Measurements from ENCODE around the gene RBMX2.
"Not testable (repeated sequence)": the region's sequence is repeated elsewhere in the genome, so short reads cannot be mapped to it uniquely, and the experiment has no call there.

RBMX2 gene, protein sequence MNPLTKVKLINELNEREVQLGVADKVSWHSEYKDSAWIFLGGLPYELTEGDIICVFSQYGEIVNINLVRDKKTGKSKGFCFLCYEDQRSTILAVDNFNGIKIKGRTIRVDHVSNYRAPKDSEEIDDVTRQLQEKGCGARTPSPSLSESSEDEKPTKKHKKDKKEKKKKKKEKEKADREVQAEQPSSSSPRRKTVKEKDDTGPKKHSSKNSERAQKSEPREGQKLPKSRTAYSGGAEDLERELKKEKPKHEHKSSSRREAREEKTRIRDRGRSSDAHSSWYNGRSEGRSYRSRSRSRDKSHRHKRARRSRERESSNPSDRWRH

DNA sequence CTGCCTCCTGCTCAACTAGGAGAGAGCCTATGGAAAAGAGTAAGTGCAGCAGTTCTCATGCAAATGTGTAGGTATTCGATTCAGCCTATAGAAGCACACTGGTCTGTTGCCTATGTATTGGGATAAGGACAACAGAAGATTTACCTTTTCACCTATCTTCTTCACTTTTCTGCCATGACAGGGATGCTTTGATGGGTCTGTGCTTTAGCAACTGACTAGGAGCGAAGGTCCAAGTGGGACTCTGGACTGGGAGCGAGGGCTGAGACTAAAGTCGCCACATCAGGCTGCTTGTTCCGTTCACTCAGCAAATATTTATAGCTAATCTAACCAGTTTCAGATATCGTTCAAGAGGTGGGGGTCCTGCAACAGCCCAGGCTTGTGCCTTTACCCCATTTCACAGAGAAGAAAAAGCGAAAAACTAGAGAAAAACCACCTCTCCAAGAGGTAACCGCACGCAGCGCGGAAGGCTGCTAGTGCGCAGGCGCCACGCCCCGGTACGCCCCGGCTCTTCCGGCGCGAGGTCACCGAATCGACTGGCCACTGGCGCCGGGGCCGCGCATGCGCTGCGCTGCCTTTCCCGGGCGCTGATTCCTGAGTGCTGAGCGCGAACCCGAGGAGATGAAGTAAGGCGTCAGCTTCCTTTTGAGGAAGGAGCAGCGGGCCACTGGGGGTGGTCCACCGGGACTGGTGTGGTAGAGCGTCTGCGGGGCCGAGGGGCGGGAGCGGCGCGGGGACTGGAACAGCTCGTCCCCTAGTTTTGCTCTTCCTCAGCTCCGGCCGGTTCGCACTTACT, at the start of gene RBMX2:
TSS of gene RBMX2 (plus strand) at position 573 of the 793 bp plus-strand sequence. CDS start at position 619, 46 bp downstream.
- DNase-seq: peak; percentile 31 to 53

DNA sequence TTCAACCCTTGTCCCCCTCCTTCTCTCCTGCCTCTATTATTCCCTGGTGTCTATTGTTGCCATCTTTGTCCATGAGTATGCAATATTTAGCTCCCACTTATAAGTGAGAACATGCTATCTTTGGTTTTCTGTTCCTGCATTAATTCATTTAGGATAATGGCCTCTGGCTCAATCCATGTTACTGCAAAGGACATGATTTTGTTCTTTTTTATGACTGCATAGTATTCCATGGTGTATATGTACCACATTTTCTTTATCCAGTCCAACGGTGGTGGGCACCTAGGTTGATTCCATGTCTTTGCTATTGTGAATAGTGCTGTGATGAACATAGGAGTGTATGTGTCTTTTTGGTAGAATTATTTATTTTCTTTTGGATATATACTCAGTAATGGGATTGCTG, 49.7 kb upstream of the RBMX2 start:
- not testable (repeated sequence) for DNase-seq

DNA sequence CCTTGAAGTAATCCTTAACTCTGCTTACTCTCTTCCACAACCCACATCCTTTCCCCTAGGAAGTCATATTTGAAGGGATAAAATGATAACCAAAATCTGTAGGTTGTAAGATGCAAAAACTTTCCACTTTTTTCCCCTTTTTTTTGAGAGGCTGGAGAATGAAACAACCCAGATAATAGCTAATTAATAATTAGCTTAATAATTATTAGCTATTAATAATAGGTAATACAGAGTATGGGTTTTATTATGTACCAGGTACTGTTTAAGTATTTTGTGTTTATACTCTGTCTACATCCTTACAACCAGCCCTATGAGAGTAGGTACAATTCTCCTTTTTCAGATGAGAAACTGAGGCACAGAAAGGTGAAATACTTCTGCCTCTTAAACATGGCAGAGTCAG, 25.7 kb upstream of the RBMX2 start:
- no peak for DNase-seq

DNA sequence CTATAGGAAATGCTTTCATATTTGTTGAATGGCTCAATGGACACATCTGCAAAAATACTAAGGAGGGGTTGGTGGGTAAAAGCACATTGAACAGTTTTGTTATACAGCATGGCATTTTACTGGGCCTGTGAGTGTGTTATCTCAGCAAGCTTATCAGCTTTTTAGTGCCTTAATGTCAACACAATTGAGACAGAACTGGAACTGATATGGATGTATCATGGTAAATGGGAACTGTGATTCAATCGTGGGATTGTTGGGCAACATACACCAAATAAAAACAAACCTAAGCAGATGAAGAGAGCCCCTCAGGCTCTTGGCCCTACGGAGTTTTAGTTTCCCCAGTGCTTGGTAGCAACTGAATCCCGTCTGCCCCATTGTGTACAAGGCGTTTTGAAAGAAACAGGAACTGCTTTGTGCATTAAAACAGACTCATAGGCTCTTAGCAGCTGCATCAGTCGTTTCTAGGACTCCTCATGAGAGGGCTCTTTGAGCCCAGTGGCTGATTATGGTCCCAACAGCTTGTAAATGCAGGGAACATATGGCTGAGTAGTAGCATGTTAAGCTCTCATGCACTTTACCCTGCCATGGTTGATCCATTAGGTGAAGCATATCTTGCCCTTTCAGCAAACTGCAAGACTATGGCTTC, 23.6 kb upstream of the RBMX2 start:
- no peak for DNase-seq

DNA sequence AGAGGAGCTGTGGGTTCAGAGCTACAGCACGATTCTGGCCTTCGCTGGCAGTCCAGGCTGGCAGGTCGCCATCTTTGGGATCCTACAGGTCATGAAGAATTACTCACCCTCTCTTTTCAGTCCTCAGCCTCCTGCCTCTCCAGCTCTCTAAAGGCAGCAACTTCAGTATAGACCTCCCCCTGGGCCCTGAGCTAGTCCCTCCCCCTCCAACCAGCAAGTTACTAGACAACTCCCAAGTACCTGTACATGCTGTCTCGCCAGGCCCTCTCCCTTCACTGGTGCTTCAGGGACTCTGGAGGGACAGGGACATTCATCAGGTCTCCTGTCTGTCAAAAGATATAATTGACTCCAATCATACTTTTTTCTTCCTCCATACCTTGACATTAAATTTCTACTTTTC, 16.3 kb upstream of the RBMX2 start, which contains the start of gene GPR119:
TSS of gene GPR119 (minus strand) at position 155 of the 400 bp plus-strand sequence. CDS start 227 bp downstream, outside the sequence.
- DNase-seq: no peak

DNA sequence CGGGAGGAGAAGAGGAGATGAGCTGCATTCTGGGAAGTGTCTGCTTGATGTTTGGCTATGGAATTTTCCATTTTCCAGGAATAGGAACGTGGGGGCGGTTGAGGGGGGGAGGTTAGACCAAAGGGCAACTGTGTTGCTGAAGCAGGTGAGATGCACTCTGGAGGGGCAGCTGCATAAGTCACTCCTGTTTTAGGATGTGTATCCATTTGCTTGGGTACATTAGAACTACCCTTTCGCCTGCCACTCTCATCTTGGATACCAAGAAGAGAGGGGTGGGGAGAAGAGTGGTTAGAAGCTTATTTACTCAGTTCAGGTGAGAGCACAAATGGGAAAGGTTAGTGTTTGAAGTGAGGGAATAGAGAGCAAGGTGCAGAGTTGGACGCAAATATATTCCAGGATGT, 15.4 kb upstream of the RBMX2 start:
- no peak for DNase-seq

DNA sequence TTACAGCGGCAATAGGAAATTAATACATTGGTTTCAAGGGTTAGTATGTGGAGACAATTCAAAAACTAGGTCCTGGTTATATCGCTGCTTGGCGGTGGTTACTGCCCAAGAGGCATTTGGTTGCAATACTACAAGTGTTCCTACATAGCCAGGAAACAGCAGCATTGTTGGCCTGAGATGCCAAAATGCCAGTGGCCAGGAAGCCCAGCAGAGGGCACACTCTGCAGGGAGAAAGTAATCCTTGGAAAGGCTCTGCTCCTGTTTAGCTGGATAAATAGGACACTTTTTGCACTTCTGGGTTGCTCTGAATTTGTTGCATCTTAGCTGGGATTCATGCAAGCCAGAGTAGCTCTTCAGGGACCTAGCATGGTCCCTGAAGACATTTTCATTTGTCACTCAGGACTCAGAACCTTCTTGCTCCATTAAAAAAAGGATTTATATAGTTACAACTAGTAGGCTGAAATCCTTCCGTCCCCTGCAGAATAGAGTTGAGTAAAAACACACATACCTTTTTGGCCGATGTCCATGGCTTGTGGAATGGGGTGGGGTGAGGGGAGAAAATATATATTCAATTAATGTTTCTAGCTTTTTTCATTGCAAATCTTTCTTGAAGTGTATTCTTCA, 8.2 kb upstream of the RBMX2 start:
- no peak for DNase-seq

DNA sequence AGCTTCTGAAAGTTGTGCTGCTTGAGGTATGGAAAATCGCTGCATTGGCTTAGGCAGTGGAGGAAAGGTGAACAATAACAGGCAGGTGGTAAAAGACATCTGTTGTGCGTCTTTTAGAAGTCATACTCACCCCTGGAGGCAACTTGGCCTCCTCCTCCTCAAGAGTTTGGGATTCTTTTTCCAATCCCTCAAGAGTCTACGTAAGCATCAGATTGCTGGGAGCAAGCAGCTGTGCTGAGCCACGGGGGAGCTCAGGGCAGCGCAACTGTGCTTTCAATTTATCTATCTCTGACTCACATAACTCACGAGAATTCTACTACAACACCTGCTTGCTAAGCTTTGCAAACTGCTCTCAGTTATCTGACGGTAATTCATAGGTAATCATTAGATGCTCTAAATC, 6.4 kb upstream of the RBMX2 start:
- no peak for DNase-seq

DNA sequence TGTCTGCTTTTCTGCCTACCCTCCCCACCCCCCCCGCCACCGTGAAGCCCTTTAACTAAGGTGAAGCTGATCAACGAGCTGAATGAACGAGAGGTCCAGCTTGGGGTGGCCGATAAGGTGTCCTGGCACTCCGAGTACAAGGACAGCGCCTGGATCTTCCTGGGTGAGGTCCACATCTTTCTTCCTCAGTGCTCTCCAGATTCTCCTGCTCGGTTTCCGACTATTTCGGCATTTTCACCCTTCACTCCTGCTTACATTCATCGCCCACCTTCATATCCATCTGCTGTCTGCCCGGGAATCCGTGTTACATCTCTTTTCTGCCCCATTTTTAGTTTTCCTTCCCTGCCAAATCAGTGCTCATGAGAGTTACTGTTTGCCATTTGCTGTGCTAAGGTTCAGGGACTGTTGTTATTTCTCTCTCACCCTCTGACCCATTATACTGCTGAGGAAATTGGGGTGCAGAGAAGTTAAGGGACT, 459 bp downstream of the RBMX2 start:
- DNase-seq: no peak

DNA sequence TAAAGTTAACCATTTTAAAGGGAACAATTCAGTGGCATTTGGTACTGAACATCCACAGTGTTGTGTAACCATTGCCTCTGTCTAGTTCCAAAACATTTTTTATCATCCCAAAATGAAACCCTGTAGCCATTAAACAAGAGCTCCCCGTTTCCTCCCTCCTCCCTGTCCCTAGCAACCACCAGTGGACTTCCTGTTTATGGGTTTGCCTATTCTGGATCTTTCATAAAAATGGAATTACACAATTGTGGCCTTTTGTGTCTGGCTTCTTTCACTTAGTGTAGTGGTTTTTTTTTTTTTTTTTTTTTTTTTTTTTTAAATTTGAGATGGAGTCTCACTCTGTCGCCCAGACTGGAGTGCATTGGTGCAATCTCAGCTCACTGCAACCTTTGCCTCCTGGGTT, 11.6 kb downstream of the RBMX2 start:
- DNase-seq: no peak

DNA sequence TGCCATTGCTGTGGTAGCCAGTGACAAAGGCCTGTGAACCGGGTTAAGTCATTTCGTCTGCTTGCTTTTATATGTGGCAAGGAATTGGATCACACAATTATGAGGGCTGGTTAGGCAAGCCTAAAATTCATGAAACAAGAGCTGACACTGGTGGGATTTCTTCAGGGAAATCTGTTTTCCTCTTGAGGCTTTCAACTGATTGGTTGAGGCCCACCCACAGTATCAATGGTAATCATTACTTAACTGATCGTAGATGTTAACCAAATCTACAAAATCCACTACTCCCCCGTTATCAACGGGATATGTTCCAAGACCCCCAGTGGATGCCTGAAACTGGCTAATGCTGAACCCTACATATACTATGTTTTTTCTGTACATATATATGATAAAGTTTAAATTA, 13.0 kb downstream of the RBMX2 start:
- no peak for DNase-seq

DNA sequence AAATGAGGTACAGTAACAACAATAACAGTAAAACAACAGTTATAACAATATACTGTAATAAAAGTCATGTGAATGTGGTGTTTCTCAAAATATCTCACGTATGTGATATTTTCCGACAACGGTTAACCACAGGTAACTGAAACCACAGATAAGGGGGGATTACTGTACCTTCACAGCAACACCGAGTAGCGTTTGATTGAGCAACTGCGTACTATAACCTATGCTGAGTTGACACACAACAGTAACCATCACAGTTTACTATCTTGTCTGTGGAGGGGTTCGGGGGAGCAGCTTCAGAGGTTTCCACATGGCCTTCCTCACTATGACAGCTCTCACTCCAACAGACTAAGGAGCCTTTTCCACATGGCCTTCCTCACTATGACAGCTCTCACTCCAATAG, 13.4 kb downstream of the RBMX2 start:
- DNase-seq: no peak

DNA sequence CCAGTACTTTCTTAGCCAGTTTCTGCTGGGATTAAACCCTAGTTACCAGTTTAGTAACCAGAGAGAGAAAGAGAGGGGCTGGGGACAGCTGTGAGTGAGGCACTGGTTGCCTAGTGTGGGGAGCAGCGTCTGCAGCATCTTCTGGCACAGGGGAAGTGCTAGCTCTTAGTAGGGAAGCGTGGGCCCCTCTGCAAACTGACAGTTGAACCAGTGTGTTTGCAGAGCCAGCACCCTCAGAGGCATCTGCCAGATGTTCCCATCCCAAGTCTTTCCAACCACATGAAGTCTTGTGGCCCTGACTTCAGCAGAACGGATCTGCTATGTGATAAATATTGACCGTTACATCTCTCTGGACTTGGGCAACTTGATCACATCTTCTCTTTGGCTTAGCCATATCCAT, 15.0 kb downstream of the RBMX2 start:
- DNase-seq: no peak

DNA sequence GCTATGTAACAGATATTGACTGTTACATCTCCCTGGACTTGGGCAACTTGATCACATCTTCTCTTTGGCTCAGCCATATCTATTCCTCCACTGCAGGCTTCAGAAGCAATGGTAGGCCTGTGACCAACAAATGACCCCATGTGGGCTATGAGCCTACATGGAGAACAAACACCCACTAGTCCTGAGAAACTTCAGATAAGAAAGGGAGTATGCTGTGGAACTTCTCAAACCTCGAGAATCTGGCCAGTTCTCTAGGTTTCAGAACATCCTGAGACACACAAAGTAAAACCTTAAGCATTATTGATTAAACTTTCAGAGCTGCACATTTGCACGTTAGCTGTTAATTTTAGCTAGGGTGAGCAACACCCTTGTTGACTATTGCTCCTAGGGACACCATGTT, 16.3 kb downstream of the RBMX2 start:
- no peak for DNase-seq

DNA sequence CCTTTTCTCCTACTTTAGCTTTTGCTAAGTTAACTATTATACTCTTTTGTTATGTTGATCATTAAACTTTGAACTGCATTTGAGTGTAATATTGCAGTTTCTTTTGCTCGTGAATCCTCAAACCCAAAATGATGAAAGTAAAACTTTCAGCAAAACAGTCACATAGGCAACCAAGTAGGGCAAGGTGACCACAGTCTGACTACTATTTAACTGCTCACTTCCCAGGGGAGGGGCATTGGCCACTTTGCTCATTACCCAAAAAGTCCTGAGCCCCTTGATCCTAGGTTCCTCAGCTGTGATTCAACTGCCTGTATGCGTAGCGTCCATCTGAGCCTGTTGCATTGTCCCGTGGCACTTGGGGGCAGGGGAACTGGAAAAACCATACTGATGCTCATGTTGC, 17.0 kb downstream of the RBMX2 start:
- DNase-seq: no peak

DNA sequence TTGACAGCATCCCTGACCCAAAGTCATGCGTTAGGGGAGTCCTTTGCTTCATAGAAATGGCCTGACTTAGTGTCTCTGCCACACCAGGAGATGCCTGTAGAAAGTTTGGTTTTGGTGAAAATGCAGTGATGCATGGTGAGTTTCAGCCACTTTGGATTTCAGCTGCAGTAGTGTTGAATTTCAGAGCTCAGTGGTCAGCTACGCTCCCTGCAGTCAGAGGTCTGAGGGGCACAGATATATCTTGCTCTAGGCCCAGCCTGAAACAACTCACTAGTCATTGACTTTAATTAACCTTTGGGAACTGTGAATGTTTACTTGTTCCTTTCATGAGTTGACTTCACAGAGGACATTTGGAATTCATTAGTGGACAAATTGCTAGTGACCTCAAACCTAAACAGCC, 17.5 kb downstream of the RBMX2 start:
- DNase-seq: no peak

DNA sequence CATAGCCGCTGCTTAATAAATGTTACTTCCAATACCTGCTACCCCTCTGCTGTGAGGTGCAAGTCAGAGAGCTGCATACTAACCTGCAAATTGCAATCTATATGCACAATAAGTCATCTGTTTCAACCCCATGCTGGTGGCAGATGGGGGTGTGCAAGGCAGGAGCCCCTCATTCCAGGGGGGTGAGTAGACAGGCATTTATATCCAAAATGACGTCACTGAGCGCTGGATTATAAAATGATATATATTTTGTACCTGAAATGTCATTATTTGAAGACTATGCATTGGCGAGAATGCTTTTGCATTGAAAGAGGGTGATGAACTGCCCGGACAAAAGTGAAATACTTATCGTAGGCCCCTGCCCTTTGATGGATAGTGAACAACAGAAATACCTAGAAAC, 24.7 kb downstream of the RBMX2 start:
- no peak for DNase-seq

DNA sequence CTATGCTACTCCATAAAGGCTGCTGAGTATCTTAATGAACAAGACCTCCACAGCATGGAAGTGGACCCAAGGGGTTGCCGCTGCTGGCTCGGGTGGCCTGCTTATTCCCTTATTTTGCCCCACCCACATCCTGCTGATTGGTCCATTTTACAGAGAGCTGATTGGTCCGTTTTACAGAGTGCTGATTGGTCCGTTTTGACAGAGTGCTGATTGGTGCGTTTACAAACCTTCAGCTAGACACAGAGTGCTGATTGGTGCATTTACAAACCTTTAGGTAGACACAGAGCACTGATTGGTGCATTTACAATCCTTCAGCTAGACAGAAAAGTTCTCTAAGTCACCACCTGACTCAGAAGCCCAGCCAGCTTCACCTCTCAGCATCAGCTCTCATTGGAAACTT, 27.4 kb downstream of the RBMX2 start:
- DNase-seq: not testable (repeated sequence)

DNA sequence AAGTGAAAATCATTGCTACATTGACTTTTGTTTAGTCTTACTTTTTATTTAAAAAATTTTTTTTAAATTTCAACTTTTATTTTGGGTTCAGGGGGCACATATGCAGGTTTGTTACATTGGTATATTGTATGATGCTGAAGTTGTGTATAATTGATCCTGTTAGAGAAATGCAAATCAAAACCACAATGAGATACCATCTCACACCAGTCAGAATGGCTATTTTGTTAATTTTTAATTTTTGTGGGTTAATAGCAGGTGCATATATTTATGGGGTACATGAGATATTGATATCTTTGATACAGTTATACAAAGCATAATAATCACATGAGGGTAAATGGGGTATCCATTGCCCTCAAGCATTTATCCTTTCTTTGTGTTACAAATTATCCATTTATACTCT, 34.1 kb downstream of the RBMX2 start:
- DNase-seq: no peak

DNA sequence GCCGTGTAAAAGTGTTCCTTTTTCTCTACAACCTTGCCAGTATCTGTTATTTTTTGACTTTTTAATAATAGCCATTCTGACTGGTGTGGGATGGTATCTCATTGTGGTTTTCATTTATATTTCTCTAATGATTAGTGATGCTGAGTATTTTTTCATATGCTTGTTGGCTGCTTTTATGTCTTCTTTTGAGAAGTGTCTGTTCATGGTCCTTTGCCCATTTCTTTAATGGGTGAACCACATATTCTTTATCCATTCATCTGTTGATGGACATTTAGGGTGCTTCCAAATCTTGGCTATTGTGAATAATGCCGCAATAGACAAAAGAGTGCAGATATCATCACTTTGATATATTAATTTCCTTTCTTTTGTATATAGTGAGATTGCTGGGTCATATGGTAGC, 36.2 kb downstream of the RBMX2 start:
- not testable (repeated sequence) for DNase-seq

DNA sequence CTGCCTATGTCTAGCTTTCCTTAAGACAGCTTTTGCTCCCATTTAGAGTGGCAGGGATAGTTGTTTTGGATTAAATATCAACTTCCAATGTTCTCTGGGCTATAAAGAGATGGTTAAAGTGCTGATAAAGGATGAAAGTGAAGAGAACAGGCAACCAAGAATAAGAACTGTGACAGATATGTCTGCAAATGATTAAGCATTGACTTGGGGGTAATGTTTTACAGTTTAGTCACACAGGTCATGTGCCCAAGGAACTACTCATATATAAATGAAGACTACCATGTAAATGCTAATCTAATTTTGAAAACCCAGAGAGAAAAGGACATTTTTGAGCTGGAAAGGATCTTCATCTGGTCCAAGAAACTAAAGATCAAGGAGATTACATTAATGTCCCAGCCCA, 42.1 kb downstream of the RBMX2 start:
- no peak for DNase-seq

DNA sequence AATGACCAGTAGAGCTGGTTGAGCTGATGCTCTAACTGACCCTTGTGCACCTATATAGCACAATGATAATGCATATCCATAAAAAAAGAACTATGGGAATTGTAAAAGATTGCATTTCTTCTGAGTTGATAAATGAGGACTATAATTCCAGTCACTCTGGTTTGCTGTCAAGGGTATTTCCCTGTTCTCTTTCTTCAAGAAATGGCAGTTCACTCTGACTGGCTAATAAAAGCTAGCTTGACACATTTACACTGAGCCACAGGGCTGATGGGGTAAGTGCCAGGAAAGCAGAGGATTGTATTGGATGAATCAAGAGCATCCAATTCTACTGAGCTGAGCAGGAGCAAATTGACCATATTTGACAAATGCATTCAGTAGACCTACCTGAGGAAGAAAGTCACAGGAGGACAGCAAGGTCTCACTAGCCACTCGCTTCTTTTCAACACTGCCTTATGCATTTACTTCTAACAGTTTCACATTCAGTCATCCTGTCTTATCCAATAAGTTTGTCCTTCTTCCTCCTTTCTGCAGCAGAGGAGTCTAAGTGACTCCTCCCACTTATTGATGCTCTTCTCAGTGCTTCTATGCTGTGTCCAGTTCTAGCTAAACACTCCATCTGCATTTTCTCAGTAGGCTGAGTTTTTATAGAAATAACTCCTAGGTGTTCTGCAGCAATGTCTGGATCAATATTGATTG, 43.0 kb downstream of the RBMX2 start:
- DNase-seq: no peak

DNA sequence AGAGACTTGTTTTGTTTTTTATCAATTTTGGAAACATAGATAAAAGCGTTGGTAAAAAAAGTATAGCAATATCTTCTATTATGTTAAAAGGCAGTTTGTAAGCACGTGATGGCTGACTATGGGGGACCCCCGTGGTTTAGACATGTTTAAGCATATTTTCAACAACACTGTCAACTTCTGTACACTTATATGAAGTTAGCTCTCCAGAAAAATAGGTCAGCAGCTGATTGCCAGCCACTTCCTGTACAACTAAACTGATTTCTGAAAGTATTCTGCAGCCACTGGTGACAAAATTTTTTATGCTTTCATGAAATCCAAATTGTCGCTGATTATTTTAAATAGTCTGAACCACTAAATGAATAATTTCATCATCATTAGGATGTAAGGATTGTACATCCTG, 45.2 kb downstream of the RBMX2 start:
- DNase-seq: no peak

Data from bone marrow (tissue), 2 donors.